WTC11 (cell line): ENCODE data around the gene SCEL. TPM values are rescaled to one million over a fixed set of nuclear protein-coding genes. Genes with fewer than 3 reads are reported as not detected.

ENCODE experiments used
- ATAC-seq: fragments of 200-7000 bp; cut with Tn5 transposase; 2 replicates; pipeline ENCODE4 v1.10.0; 2021; ENCODE audit warnings: mild to moderate bottlenecking, moderate library complexity
- CTCF ChIA-PET: fragments of 300-600 bp; sonication (Branson Sonifier 250); formaldehyde crosslinking; loops from one replicate; lab custom pipeline; 2021; ENCODE audit warnings: antibody characterized with exemption; lab: Charles Lee
- POLR2A ChIA-PET: fragments of 350-600 bp; sonication (Branson Sonifier 250); formaldehyde crosslinking; loops from one replicate; lab custom pipeline; 2021; ENCODE audit warnings: antibody characterized with exemption; lab: Charles Lee
- DNase-seq: peaks from one replicate; pipeline ENCODE4 v3.0.0; 2021; ENCODE audit warnings: low spot score
- H3K27ac Mint-ChIP-seq: 2 replicates; pipeline ENCODE4 v1.8.0; 2021; ENCODE audit warnings: mixed read lengths
- H3K27me3 Mint-ChIP-seq: 2 replicates; pipeline ENCODE4 v1.8.0; 2021; ENCODE audit warnings: low read depth, mild to moderate bottlenecking, moderate library complexity, mixed read lengths
- H3K36me3 Mint-ChIP-seq: 2 replicates; pipeline ENCODE4 v1.8.0; 2021; ENCODE audit warnings: mixed read lengths
- H3K4me1 Mint-ChIP-seq: 2 replicates; pipeline ENCODE4 v1.8.0; 2022; ENCODE audit warnings: mixed read lengths
- H3K4me3 Mint-ChIP-seq: 2 replicates; pipeline ENCODE4 v1.8.0; 2021; ENCODE audit warnings: mild to moderate bottlenecking, moderate library complexity, mixed read lengths
- H3K9me3 Mint-ChIP-seq: 2 replicates; pipeline ENCODE4 v1.8.0; 2021; ENCODE audit warnings: mixed read lengths
- CREM ChIP-seq: sonication (generic); formaldehyde crosslinking; IDR thresholded peaks from 2 replicates; pipeline ENCODE4 v1.8.1; 2022; ENCODE audit warnings: mild to moderate bottlenecking, missing genetic modification reagents, moderate library complexity
- ELF4 ChIP-seq: sonication (generic); formaldehyde crosslinking; IDR thresholded peaks from 2 replicates; pipeline ENCODE4 v1.8.1; 2022; ENCODE audit warnings: low read depth, mild to moderate bottlenecking, moderate library complexity, missing genetic modification reagents
- GABPB1 ChIP-seq: sonication (generic); formaldehyde crosslinking; IDR thresholded peaks from 2 replicates; pipeline ENCODE4 v1.8.1; 2023; ENCODE audit warnings: mild to moderate bottlenecking, missing genetic modification reagents
- HMGA2 ChIP-seq: fragments of 250-450 bp; sonication (Bioruptor Pico); IDR thresholded peaks from 2 replicates; pipeline ENCODE4 v1.4.0; 2021; ENCODE audit warnings: mild to moderate bottlenecking, moderate library complexity
- IRF2 ChIP-seq: sonication (generic); formaldehyde crosslinking; IDR thresholded peaks from 2 replicates; pipeline ENCODE4 v1.8.0; 2022; ENCODE audit warnings: low read depth, missing genetic modification reagents, borderline replicate concordance
- JUN ChIP-seq: sonication (generic); formaldehyde crosslinking; IDR thresholded peaks from 2 replicates; pipeline ENCODE4 v1.8.0; 2023; ENCODE audit warnings: mild to moderate bottlenecking, missing genetic modification reagents
- MXD4 ChIP-seq: fragments of 250-450 bp; sonication (Bioruptor Pico); IDR thresholded peaks from 2 replicates; pipeline ENCODE4 v1.8.0; 2021; ENCODE audit warnings: mild to moderate bottlenecking, moderate library complexity, borderline replicate concordance
- MYBL2 ChIP-seq: sonication (generic); formaldehyde crosslinking; IDR thresholded peaks from 2 replicates; pipeline ENCODE4 v1.8.1; 2023; ENCODE audit warnings: mild to moderate bottlenecking, moderate library complexity, missing genetic modification reagents
- NFE2L1 ChIP-seq: sonication (generic); formaldehyde crosslinking; IDR thresholded peaks from 2 replicates; pipeline ENCODE4 v1.8.1; 2023; ENCODE audit warnings: missing genetic modification reagents
- NR1H2 ChIP-seq: sonication (generic); formaldehyde crosslinking; IDR thresholded peaks from 2 replicates; pipeline ENCODE4 v1.9.0; 2021; ENCODE audit warnings: mild to moderate bottlenecking, moderate library complexity, missing genetic modification reagents
- PRRX2 ChIP-seq: fragments of 250-450 bp; sonication (Bioruptor Pico); IDR thresholded peaks from 2 replicates; pipeline ENCODE4 v1.8.0; 2021; ENCODE audit warnings: mild to moderate bottlenecking
- ZBTB21 ChIP-seq: sonication (generic); formaldehyde crosslinking; IDR thresholded peaks from 2 replicates; pipeline ENCODE4 v1.8.1; 2023; ENCODE audit warnings: mild to moderate bottlenecking, missing genetic modification reagents, borderline replicate concordance
- ZNF317 ChIP-seq: sonication (generic); formaldehyde crosslinking; IDR thresholded peaks from 2 replicates; pipeline ENCODE4 v1.8.1; 2023; ENCODE audit warnings: low read depth, mild to moderate bottlenecking, moderate library complexity, missing genetic modification reagents, borderline replicate concordance
- ZNF423 ChIP-seq: fragments of 250-450 bp; sonication (Bioruptor Pico); IDR thresholded peaks from 2 replicates; pipeline ENCODE4 v2.1.2; 2022; ENCODE audit warnings: mild to moderate bottlenecking, moderate library complexity
- total RNA-seq: library from RNA; stranded (reverse); gene quantifications from 3 replicates; pipeline ENCODE4 v1.2.3, GENCODE V29; 2021
- TF ChIP-seq, protein P1 (sequence below): fragments of 250-450 bp; sonication (Bioruptor Pico); IDR thresholded peaks from 2 replicates; pipeline ENCODE4 v1.9.0; 2021; ENCODE audit warnings: mild to moderate bottlenecking
- TF ChIP-seq, protein P2 (sequence below): sonication (generic); formaldehyde crosslinking; IDR thresholded peaks from 2 replicates; pipeline ENCODE4 v1.8.1; 2023; ENCODE audit warnings: mild to moderate bottlenecking, moderate library complexity, missing genetic modification reagents
- TF ChIP-seq, protein P3 (sequence below): sonication (generic); formaldehyde crosslinking; IDR thresholded peaks from 2 replicates; pipeline ENCODE4 v1.8.1; 2023; ENCODE audit warnings: mild to moderate bottlenecking, missing genetic modification reagents, borderline replicate concordance
- TF ChIP-seq, protein P4 (sequence below): fragments of 250-450 bp; sonication (Bioruptor Pico); IDR thresholded peaks from 2 replicates; pipeline ENCODE4 v1.9.0; 2021; ENCODE audit warnings: moderate library complexity, mild to moderate bottlenecking, inconsistent platforms, borderline replicate concordance
- TF ChIP-seq, protein P5 (sequence below): sonication (generic); formaldehyde crosslinking; IDR thresholded peaks from 2 replicates; pipeline ENCODE4 v1.8.0; 2022; ENCODE audit warnings: mild to moderate bottlenecking, missing genetic modification reagents
- TF ChIP-seq, protein P6 (sequence below): sonication (generic); formaldehyde crosslinking; conservative IDR thresholded peaks from 2 replicates; pipeline ENCODE4 v1.8.1; 2022; ENCODE audit warnings: mild to moderate bottlenecking, missing genetic modification reagents
- TF ChIP-seq, protein P7 (sequence below): sonication (generic); formaldehyde crosslinking; IDR thresholded peaks from 2 replicates; pipeline ENCODE4 v1.8.1; 2022; ENCODE audit warnings: low read depth, missing genetic modification reagents, borderline replicate concordance

Gene SCEL
- total RNA-seq, 1 experiment from 2014 or later, result not detected

DNA sequence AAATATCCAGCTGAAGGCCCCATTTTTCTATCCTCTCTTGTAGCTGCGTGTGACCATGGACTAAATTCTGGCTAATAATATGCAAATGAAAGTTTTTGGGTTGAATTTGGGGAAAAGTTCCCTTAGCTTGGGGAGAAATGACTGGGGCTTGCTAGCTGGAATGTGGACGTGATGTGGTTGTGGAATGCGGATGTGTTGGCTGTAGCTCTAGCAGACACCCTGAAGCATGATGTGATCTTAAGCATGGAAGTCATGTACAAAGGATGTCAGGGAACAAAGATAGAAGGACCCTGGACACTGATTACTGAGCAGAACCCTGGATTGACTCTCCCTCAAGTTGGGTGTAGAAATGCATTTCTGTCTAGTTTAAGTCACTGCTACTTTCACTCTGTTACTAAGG, 25.4 kb upstream of the SCEL start (continued):
- TF ChIP-seq, protein P1, sequence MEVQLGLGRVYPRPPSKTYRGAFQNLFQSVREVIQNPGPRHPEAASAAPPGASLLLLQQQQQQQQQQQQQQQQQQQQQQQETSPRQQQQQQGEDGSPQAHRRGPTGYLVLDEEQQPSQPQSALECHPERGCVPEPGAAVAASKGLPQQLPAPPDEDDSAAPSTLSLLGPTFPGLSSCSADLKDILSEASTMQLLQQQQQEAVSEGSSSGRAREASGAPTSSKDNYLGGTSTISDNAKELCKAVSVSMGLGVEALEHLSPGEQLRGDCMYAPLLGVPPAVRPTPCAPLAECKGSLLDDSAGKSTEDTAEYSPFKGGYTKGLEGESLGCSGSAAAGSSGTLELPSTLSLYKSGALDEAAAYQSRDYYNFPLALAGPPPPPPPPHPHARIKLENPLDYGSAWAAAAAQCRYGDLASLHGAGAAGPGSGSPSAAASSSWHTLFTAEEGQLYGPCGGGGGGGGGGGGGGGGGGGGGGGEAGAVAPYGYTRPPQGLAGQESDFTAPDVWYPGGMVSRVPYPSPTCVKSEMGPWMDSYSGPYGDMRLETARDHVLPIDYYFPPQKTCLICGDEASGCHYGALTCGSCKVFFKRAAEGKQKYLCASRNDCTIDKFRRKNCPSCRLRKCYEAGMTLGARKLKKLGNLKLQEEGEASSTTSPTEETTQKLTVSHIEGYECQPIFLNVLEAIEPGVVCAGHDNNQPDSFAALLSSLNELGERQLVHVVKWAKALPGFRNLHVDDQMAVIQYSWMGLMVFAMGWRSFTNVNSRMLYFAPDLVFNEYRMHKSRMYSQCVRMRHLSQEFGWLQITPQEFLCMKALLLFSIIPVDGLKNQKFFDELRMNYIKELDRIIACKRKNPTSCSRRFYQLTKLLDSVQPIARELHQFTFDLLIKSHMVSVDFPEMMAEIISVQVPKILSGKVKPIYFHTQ, result no peak
- TF ChIP-seq NR1H2 (CRISPR knock-in tag), result no peak
- TF ChIP-seq MXD4 (CRISPR knock-in tag), result no peak

DNA sequence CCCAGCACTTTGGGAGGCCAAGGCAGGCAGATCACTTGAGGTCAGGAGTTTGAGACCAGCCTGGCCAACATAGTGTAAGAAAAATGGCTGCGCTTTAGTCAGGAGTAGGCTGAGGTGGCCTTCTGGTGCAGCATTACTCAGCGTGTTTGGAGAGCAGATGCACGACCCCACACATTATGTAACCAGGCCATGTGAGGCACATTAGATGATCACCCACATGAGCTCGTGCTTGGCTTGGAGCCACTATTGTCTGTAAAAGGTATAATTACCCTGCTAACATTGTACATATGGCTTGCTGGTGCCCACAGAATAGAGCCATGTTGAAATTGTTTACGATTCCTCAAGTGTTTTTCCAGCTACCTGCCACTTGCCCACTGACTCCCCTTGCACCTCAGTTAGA, 24.0 kb upstream of the SCEL start:
- ATAC-seq, result no peak

DNA sequence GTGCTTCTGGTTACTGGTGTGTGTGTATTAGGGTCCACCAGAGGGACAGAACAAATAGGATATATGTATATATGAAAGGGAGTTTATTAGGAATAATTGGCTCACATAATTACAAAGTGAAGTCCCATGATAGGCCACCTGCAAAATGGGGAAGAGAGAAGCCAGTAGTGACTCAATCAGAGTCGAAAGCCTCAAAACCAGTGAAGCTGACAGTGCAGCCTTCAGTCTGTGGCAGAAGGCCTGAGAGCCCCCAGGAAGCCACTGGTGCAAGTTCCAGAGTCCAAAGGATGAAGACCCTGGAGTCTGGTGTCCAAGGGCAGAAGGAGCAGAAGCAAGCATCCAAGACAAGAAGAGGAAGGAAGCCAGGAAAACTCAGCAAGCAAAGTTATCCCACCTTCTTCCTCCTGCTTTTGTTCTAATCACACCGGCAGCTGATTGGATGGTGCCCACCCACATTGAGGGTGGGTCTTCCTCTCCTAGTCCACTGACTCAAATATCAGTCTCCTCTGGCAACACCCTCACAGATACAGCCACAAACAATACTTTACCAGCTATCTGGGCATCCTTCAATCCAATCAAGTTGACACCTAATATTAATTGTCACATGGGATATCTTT, 21.7 kb upstream of the SCEL start:
- ATAC-seq, result no peak
- no peak overlapping the region for H3K27ac Mint-ChIP-seq
- no peaks in the 10 kb centered on the region for H3K36me3 Mint-ChIP-seq
- H3K4me1 Mint-ChIP-seq, result peaks cover 4% of the 10 kb centered on the region; the same call in 1 of the 2 replicates
- DNase-seq, result no peak
- ChIA-PET POLR2A (no interaction called here), CTCF (no interaction called here)
- H3K9me3 Mint-ChIP-seq, result no peaks in the 10 kb centered on the region
- H3K4me3 Mint-ChIP-seq, result no peak overlapping the region
- H3K27me3 Mint-ChIP-seq, result no peaks in the 10 kb centered on the region
- TF ChIP-seq NFE2L1 (no peak), GABPB1 (CRISPR knock-in tag) (no peak), ZBTB21 (CRISPR knock-in tag) (no peak), MXD4 (CRISPR knock-in tag) (no peak), IRF2 (CRISPR knock-in tag) (no peak), CREM (CRISPR knock-in tag) (no peak), ZNF423 (CRISPR knock-in tag) (no peak), PRRX2 (CRISPR knock-in tag) (no peak), ZNF317 (no peak), HMGA2 (CRISPR knock-in tag) (no peak)
- TF ChIP-seq, protein P2, sequence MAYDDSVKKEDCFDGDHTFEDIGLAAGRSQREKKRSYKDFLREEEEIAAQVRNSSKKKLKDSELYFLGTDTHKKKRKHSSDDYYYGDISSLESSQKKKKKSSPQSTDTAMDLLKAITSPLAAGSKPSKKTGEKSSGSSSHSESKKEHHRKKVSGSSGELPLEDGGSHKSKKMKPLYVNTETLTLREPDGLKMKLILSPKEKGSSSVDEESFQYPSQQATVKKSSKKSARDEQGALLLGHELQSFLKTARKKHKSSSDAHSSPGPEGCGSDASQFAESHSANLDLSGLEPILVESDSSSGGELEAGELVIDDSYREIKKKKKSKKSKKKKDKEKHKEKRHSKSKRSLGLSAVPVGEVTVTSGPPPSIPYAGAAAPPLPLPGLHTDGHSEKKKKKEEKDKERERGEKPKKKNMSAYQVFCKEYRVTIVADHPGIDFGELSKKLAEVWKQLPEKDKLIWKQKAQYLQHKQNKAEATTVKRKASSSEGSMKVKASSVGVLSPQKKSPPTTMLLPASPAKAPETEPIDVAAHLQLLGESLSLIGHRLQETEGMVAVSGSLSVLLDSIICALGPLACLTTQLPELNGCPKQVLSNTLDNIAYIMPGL, result no peak
- TF ChIP-seq, protein P3, sequence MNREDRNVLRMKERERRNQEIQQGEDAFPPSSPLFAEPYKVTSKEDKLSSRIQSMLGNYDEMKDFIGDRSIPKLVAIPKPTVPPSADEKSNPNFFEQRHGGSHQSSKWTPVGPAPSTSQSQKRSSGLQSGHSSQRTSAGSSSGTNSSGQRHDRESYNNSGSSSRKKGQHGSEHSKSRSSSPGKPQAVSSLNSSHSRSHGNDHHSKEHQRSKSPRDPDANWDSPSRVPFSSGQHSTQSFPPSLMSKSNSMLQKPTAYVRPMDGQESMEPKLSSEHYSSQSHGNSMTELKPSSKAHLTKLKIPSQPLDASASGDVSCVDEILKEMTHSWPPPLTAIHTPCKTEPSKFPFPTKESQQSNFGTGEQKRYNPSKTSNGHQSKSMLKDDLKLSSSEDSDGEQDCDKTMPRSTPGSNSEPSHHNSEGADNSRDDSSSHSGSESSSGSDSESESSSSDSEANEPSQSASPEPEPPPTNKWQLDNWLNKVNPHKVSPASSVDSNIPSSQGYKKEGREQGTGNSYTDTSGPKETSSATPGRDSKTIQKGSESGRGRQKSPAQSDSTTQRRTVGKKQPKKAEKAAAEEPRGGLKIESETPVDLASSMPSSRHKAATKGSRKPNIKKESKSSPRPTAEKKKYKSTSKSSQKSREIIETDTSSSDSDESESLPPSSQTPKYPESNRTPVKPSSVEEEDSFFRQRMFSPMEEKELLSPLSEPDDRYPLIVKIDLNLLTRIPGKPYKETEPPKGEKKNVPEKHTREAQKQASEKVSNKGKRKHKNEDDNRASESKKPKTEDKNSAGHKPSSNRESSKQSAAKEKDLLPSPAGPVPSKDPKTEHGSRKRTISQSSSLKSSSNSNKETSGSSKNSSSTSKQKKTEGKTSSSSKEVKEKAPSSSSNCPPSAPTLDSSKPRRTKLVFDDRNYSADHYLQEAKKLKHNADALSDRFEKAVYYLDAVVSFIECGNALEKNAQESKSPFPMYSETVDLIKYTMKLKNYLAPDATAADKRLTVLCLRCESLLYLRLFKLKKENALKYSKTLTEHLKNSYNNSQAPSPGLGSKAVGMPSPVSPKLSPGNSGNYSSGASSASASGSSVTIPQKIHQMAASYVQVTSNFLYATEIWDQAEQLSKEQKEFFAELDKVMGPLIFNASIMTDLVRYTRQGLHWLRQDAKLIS, result no peak
- TF ChIP-seq, protein P4, sequence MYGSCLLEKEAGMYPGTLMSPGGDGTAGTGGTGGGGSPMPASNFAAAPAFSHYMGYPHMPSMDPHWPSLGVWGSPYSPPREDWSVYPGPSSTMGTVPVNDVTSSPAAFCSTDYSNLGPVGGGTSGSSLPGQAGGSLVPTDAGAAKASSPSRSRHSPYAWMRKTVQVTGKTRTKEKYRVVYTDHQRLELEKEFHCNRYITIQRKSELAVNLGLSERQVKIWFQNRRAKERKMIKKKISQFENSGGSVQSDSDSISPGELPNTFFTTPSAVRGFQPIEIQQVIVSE (CRISPR knock-in tag), result no peak
- TF ChIP-seq, protein P5, sequence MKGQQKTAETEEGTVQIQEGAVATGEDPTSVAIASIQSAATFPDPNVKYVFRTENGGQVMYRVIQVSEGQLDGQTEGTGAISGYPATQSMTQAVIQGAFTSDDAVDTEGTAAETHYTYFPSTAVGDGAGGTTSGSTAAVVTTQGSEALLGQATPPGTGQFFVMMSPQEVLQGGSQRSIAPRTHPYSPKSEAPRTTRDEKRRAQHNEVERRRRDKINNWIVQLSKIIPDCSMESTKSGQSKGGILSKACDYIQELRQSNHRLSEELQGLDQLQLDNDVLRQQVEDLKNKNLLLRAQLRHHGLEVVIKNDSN (CRISPR knock-in tag), result no peak

More for the DNA sequence above, 24.0 kb upstream of the SCEL start:
- H3K4me3 Mint-ChIP-seq, result no peak overlapping the region
- POLR2A ChIA-PET, result no interaction called here
- TF ChIP-seq, protein P6, sequence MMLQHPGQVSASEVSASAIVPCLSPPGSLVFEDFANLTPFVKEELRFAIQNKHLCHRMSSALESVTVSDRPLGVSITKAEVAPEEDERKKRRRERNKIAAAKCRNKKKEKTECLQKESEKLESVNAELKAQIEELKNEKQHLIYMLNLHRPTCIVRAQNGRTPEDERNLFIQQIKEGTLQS (CRISPR knock-in tag), result no peak
- no peak for TF ChIP-seq JUN (CRISPR knock-in tag)
- TF ChIP-seq, protein P7, sequence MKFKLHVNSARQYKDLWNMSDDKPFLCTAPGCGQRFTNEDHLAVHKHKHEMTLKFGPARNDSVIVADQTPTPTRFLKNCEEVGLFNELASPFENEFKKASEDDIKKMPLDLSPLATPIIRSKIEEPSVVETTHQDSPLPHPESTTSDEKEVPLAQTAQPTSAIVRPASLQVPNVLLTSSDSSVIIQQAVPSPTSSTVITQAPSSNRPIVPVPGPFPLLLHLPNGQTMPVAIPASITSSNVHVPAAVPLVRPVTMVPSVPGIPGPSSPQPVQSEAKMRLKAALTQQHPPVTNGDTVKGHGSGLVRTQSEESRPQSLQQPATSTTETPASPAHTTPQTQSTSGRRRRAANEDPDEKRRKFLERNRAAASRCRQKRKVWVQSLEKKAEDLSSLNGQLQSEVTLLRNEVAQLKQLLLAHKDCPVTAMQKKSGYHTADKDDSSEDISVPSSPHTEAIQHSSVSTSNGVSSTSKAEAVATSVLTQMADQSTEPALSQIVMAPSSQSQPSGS (CRISPR knock-in tag), result no peak
- no peak for TF ChIP-seq ELF4
- no peak for TF ChIP-seq MYBL2
- H3K27me3 Mint-ChIP-seq, result no peaks in the 10 kb centered on the region
- H3K36me3 Mint-ChIP-seq, result no peaks in the 10 kb centered on the region
- no peak overlapping the region for H3K27ac Mint-ChIP-seq
- H3K4me1 Mint-ChIP-seq, result peaks cover 4% of the 10 kb centered on the region; the same call in 1 of the 2 replicates
- DNase-seq, result no peak
- H3K9me3 Mint-ChIP-seq, result no peaks in the 10 kb centered on the region
- CTCF ChIA-PET, result no interaction called here
